IPS DF 19.7 (cell line): ENCODE results near the gene GFOD2.

ENCODE experiments used
- DNase-seq: peaks from one replicate; pipeline ENCODE4 v3.0.0-alpha.2; 2013; ENCODE audit warnings: low read depth, low spot score

The GFOD2 gene

GRCh38 chr16:67731753-67732095 lies 12.6 kb upstream of the GFOD2 start:
- no peak for DNase-seq

- no peak for DNase-seq
Observed at GRCh38 chr16:67731071-67731752, 12.1 kb upstream of the GFOD2 start.

GRCh38 chr16:67730326-67730725 lies 11.2 kb upstream of the GFOD2 start:
- no peak for DNase-seq

- no peak for DNase-seq
Observed at GRCh38 chr16:67729636-67730248, 10.6 kb upstream of the GFOD2 start.

GRCh38 chr16:67727521-67728485 lies 8.7 kb upstream of the GFOD2 start:
- DNase-seq, result no peak

- no peak for DNase-seq
Observed at GRCh38 chr16:67726106-67727034, 7.3 kb upstream of the GFOD2 start.

GRCh38 chr16:67723911-67724305 lies 4.8 kb upstream of the GFOD2 start:
- no peak for DNase-seq

GRCh38 chr16:67723151-67723910 lies 4.2 kb upstream of the GFOD2 start:
- no peak for DNase-seq

- no peak for DNase-seq
Observed at GRCh38 chr16:67720236-67720635, 1.1 kb upstream of the GFOD2 start.

- no peak for DNase-seq
Observed at GRCh38 chr16:67719778-67720144, 645 bp upstream of the GFOD2 start.

GRCh38 chr16:67718668-67719047 lies 458 bp downstream of the GFOD2 start:
- DNase-seq, result no peak

- DNase-seq, result no peak
Observed at GRCh38 chr16:67716097-67716496, 3.0 kb downstream of the GFOD2 start.

GRCh38 chr16:67714522-67714921 lies 4.6 kb downstream of the GFOD2 start:
- DNase-seq, result no peak

GRCh38 chr16:67713647-67714273 lies 5.4 kb downstream of the GFOD2 start:
- no peak for DNase-seq

- DNase-seq, result no peak
Observed at GRCh38 chr16:67710607-67711006, 8.5 kb downstream of the GFOD2 start.

GRCh38 chr16:67709050-67709449 lies 10.1 kb downstream of the GFOD2 start:
- no peak for DNase-seq

GRCh38 chr16:67708368-67708771 lies 10.7 kb downstream of the GFOD2 start:
- DNase-seq, result no peak

- no peak for DNase-seq
Observed at GRCh38 chr16:67707790-67708189, 11.3 kb downstream of the GFOD2 start.

GRCh38 chr16:67707210-67707609 lies 11.9 kb downstream of the GFOD2 start:
- no peak for DNase-seq

GRCh38 chr16:67704110-67704509 lies 15.0 kb downstream of the GFOD2 start:
- DNase-seq, result no peak
